HT1080 (cell line): Measurements from ENCODE around the gene CFAP46. TPM values are rescaled to one million over a fixed set of nuclear protein-coding genes. Genes with fewer than 3 reads are reported as not detected.

ENCODE experiments used
- DNase-seq: peaks from one replicate; pipeline ENCODE4 v3.0.0-alpha.2; 2015; ENCODE audit warnings: low read depth
- total RNA-seq: library from RNA; depleted of rRNA; stranded (reverse); fragments of >200 nt; shearing (Covaris generic); gene quantifications from 2 replicates; pipeline ENCODE4 v1.2.3, GENCODE V29; 2014

The CFAP46 gene
- total RNA-seq, 1 experiment from 2014 or later: 0.35 TPM

DNA sequence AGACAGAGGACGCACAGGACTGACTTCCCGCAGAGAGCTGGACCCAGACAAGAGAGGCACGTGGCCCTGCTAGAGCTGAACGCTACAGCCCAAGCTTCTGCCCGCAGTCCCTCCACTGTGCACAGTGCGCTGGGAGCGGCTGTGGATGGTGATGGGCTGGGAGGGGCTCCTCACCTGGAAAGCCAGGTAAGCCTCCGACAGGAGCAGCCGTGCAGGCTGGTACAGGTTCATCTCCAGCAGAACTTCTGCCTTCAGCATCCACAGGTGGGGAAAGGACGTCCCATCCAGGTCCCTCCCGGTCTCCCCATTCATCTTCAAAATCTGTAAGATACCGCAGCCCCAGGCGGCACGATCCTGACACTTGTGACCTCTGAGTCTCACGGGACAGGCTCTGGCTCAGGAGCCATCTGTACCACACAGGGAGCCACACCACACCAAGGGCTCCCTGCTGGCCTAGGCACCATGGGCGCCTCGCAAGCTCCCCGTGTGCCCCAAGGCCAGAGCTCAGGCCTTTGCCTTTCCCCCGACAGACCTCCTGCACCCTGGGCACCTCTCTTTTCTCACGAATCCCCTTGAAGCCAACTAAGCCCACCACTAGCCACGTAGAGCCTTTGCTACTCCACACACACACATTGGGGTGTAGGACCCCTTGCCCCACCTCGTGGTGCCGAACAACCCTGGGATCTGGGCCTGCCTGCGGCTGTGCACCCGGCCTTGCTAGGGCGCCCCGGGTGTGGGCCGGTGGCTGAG lies 76.3 kb downstream of the CFAP46 start:
- DNase-seq: no peak

GRCh38 chr10:132865171-132865631 lies 77.2 kb downstream of the CFAP46 start:
- no peak for DNase-seq

DNA sequence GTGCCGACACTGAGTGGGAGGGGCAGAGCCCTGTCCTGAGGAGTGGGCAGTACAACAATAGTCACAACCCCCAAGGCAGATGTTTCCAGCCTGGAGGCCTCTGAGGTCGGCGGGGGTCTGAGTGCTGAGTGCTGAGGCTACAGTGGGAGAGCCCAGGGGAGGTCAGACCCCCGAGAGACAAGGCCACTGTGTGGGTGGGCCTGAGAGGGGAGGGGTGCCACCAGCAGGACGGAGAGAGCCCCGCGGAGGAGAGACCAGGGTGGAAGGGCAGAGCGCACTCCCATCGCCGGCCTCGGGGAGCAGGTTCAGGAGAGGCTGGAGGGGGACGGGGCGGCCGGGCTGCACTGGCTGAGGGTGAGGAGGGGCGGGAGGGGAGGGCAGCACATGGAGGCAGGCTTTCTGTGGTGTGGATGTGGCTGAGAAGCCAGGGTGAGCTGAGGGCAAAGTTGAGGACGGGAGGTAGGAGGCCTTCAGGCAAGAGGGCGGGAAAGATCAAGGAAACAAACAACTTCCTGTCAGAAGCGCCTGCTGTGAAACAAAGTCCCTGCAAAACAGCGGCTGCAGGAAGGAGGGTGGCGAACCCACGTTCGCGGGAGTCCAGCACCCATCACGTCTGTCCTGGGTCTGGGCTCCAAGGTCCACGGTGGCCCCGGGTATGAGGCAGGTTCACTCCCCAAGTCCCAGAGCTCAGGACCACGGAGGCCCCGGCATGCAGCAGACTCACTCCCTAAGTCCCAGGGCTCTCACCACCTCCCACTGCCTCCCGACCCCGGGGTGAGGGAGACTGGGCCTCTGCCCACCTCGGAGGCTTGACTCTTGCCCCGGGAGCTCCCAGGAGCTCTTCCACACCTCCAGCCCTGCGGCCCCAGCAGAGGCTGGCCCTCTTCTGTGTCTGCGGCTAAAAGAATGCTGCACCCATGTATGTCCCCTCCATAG lies 79.6 kb downstream of the CFAP46 start:
- DNase-seq: no peak

GRCh38 chr10:132861884-132862461 lies 80.4 kb downstream of the CFAP46 start:
- no peak for DNase-seq

GRCh38 chr10:132861116-132861691 lies 81.2 kb downstream of the CFAP46 start:
- DNase-seq: no peak

- no peak for DNase-seq
These were observed 81.8 kb downstream of the CFAP46 start for GRCh38 chr10:132860532-132860931.

DNA sequence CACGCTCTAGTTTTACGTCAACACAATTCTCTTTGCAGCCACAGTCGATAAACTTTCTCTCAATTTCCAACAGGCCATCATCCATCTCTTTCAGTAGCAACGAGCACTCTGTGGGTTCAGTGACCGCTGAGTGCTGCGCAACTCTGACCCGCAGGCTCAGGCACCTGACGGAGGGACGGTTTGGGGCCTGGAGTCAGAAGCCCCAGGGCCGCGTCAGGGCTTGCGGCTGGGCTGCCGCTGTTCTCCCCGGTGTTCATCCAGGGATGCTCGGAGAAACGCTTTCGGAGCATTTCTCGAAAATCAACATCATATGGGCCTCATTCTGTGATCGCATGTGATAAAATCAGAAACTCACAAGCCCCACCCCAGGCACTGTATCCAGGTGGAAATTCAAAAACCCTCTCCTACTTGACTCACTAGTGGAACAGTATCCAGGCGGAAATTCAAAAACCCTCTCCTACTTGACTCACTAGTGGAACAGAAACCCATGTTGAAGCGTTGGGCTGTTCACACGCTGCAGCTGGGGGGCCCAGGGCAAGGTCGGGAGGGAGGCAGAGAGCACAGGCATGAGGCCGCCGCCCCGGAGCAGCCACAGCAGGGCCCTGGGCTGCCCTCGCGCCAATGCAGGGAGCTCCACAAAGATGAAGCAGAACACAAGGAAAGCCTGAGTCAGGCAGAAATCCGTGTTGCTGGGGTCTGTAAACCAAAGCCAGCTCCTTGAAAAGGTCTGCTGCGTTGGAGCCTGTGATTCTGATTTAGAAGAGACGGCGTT lies 83.1 kb downstream of the CFAP46 start:
- DNase-seq: no peak

DNA sequence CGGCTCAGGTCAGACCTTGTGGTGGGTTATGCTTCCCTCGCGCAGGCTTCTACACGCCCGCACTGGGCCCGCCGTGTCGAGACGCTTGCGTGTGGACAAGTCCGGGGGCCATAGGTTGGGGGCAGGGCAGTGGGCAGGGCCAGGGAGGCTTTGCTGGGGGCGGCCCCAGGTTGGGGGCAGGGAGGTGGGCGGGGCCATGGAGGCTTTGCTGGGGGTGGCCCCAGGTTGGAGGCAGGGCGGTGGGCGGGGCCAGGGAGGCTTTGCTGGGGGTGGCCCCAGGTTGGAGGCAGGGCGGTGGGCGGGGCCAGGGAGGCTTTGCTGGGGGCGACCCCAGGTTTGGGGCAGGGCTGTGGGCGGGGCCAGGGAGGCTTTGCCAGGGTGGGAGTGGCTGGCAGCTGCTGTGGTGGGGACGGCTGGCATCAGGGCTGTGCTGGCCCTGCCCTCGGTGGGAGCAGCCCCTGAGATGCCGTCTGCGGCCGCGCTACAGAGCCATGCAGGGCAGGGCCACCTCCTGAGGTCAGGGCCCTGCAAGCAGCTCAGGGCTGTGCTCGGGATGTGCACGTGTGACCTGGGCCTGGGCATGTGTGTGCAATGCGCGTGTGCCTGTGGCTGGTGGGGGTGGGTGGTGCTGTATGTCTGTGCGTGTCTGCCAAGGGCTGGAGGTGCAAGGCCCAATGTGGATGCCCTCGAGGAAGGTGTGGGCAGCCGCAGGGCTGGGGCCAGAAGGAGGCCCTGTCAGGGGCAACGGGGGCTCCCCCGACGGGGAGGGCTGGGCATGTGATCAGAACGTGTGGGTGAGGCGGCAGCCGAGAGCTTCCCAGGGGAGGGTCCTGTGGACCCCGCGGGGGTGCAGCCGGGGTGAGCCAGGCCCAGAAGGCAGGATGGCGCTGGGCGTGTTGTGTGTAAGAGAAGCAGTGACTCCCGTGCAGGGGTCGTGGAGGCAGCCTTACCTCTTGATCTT lies 84.0 kb downstream of the CFAP46 start:
- DNase-seq: no peak

DNA sequence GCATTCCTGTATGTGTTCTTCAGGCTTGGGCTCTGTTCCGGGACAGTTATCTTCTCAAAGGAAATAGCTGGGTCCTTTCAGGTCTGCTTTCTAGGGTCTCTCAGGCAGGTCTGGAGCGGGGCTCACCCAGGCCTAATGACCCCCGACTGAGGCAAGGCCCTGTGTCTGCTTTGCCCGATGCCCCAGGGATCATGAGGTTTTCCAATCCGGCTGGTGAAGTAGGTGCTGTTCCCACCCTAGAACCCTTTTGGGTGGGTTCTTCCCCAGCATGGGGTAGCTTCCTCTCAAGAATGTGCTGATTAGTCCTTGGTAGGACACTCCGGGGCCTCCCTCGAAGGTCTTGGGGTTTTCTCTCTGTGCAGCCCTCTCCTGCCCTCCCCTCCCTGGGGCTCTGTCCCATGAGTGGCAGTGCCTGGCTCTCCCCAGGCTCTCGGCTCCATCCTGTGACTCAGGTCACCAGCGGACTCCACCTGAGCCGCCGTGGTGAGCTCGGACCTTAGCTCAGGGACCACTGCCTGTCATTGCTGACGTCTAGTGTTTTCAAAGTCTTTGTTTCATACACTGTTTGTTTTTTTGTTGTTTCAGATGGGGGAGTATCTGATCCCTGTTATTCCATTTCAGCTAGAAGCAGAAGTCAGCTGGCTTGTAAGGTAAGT lies 85.4 kb downstream of the CFAP46 start:
- no peak for DNase-seq

DNA sequence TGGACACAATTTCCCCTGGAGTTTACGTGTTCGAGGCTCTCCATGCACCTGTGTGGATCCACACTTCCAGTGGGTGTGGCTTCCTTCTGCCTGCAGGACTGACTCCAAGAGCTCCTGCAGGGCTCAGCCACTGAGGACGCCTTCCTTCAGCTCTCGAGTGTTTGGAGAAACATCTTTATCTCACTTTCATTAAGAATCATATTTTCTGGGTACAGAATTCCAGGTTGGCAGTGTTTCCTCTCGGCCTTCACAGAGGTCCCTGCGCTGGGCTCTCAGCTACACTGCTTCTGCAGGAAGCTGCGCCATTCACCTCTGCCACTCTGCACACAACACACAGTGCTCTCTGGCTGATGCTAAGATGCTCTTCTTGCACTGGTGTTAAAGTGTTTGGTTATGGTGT lies 86.5 kb downstream of the CFAP46 start:
- no peak for DNase-seq

GRCh38 chr10:132851451-132851850 lies 90.9 kb downstream of the CFAP46 start:
- no peak for DNase-seq

DNA sequence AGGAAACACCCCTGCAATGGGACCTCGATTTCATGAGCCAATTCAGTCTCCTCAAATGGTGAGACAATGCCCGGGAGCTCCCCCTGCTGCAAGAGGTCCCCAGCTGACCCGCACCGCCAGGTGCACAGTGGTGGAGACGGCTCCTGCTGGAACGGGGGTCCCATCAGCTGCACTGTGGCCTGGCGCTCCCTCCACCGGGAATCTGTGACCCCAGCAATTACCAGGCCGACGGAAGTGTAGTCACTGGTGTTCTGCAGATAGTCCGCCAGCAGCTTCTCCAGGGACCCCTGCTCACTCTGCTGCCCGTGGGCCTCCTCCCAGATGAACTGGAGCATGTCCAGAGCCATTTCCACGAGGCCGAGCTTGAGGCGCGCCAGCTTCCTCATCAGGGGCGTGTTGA lies 91.5 kb downstream of the CFAP46 start:
- DNase-seq: no peak

DNA sequence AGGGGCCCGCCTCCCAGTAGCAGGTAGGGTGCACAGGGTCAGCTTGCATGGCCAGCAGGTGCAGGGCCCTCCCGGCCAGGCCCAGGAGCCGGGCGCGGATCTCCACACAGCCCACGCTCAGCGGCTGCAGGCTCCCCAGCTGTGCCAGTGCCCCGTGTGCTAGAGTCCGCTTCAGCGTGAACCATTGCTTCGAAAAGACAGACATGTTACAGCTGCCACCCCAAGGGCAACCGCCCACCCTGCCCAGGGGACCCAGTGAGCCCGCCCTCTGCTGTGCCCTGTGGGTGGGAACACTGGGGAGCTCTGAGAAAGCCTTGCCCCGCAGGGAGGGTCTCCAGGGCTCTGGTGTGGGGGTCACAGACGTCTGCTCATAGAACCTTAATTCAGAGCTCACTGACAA lies 92.1 kb downstream of the CFAP46 start:
- no peak for DNase-seq

DNA sequence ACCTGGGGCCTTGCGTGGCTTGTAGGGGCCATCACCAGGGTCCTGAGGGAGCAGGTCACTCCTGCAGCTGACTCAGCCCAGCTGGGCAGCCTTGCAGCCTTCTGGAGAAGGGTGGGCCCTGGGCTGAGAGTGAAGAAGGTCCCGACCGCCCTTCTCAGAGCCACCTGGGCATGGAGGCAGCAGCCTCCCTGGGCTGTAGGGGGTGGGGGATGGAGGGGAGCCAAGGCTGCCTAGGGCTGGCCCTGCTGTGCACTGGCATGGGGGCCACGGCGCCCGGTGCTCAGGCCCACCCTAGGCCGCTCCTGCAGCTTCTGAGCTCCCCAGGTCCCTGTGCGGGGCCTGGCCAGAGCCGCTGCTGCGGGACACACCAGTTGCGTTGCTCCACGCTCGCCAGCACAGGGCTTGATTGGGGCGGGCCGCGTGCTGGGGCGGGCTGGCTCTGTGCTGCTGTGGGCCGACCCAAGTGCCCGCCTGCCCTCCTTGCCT lies 92.8 kb downstream of the CFAP46 start:
- DNase-seq: no peak

GRCh38 chr10:132848951-132849545 lies 93.3 kb downstream of the CFAP46 start:
- no peak for DNase-seq

- no peak for DNase-seq
These were observed 94.1 kb downstream of the CFAP46 start for GRCh38 chr10:132848291-132848701.

GRCh38 chr10:132847856-132848255 lies 94.5 kb downstream of the CFAP46 start:
- DNase-seq: no peak

- no peak for DNase-seq
These were observed 95.0 kb downstream of the CFAP46 start for GRCh38 chr10:132847416-132847777.
